A673 (cell line): ENCODE results near the gene UQCC3. TPM values are rescaled to one million over a fixed set of nuclear protein-coding genes. Genes with fewer than 3 reads are reported as not detected.
"Not testable (repeated sequence)": the region's sequence is repeated elsewhere in the genome, so short reads cannot be mapped to it uniquely, and the experiment has no call there.

Experiments
- BruUV-seq: library from RNA; stranded (reverse); fragments of 400-500 nt; replicated peaks from 2 replicates; lab custom pipeline; 2021; lab: Mats Ljungman, UMichigan
- CTCF ChIA-PET: fragments of 300-600 bp; sonication (Branson Sonifier 250); formaldehyde crosslinking; loops from one replicate; lab custom pipeline; 2022; ENCODE audit warnings: antibody characterized with exemption; lab: Charles Lee
- POLR2A ChIA-PET: fragments of 300-600 bp; sonication (Branson Sonifier 250); formaldehyde crosslinking; loops from one replicate; lab custom pipeline; 2022; ENCODE audit warnings: antibody characterized with exemption; ENCODE audit not compliant: low non-redundant PET; lab: Charles Lee
- DNase-seq: peaks from one replicate; pipeline ENCODE4 v3.0.0-alpha.2; 2015; ENCODE audit warnings: low spot score
- H3K27ac ChIP-seq: fragments of 200-600 bp; sonication (generic); 2 replicates; pipeline ENCODE4 v1.5.1; 2016; ENCODE audit warnings: mixed run types, low read depth, mild to moderate bottlenecking, mixed read lengths, antibody characterized with exemption, low read length; ENCODE audit not compliant: poor library complexity, severe bottlenecking
- H3K27me3 ChIP-seq: fragments of 200-600 bp; sonication (generic); replicated peaks from 2 replicates; pipeline ENCODE4 v1.6.1; 2017; ENCODE audit warnings: mixed run types, low read depth, mild to moderate bottlenecking, mixed read lengths, antibody characterized with exemption, low read length; ENCODE audit not compliant: insufficient read depth, poor library complexity
- H3K36me3 ChIP-seq: fragments of 200-600 bp; sonication (generic); 2 replicates; pipeline ENCODE4 v1.6.1; 2016; ENCODE audit warnings: mixed run types, mild to moderate bottlenecking, mixed read lengths, antibody characterized with exemption, low read length; ENCODE audit not compliant: insufficient read depth, poor library complexity, severe bottlenecking
- H3K4me1 ChIP-seq: fragments of 200-600 bp; sonication (generic); 2 replicates; pipeline ENCODE4 v1.6.1; 2017; ENCODE audit warnings: mixed run types, mild to moderate bottlenecking, mixed read lengths, antibody characterized with exemption, low read length; ENCODE audit not compliant: insufficient read depth, poor library complexity, severe bottlenecking
- H3K4me3 ChIP-seq: fragments of 200-600 bp; sonication (generic); 2 replicates; pipeline ENCODE4 v1.5.1; 2016; ENCODE audit warnings: low read depth, mixed run types, mild to moderate bottlenecking, mixed read lengths, low read length; ENCODE audit not compliant: poor library complexity, severe bottlenecking
- H3K9me3 ChIP-seq: fragments of 200-600 bp; sonication (generic); 2 replicates; pipeline ENCODE4 v1.6.1; 2016; ENCODE audit warnings: mixed run types, low read depth, mild to moderate bottlenecking, mixed read lengths, antibody characterized with exemption, low read length; ENCODE audit not compliant: poor library complexity, severe bottlenecking
- CTCF ChIP-seq: fragments of 300-800, 200-600 bp; sonication (generic); conservative IDR thresholded peaks from 2 replicates; pipeline ENCODE4 v1.5.1; 2017; ENCODE audit warnings: low read depth, mild to moderate bottlenecking, antibody characterized with exemption, low read length, moderate library complexity, mixed read lengths
- EZH2 ChIP-seq: fragments of 200-600 bp; sonication (generic); IDR thresholded peaks from 2 replicates; pipeline ENCODE4 v1.6.1; 2017; ENCODE audit warnings: borderline replicate concordance, low read depth, mild to moderate bottlenecking, mixed read lengths, antibody characterized with exemption, low read length; ENCODE audit not compliant: poor library complexity, severe bottlenecking
- intact Hi-C: fragments of 100-400 bp; cut with micrococcal nuclease; formaldehyde crosslinking; loops from one replicate; pipeline ENCODE4 v1.10.0; 2022; ENCODE audit not compliant: unreplicated experiment
- total RNA-seq: library from RNA; stranded (reverse); gene quantifications from 2 replicates; pipeline ENCODE4 v1.2.3, GENCODE V29; 2021

The UQCC3 gene
- total RNA-seq, 1 experiment from 2014 or later = 28.0 TPM

GRCh38 chr11:62671236-62671607 is 251 bp upstream of the UQCC3 start:
- Histone ChIP-seq H3K36me3 (peaks cover 43% of the 10 kb centered on the region), H3K4me3 (peak overlapping the region; percentile 85), H3K9me3 (no peaks in the 10 kb centered on the region), H3K27me3 (no peaks in the 10 kb centered on the region), H3K27ac (peak overlapping the region; percentile 90), H3K4me1 (peaks cover 30% of the 10 kb centered on the region)
- BruUV-seq = no TSS peak
- no peak for DNase-seq
- ChIA-PET CTCF (no interaction called here), POLR2A (interaction anchor here (0.6 to 0.7 kb wide), 2 partner anchors 10 to 203 kb away, joined by 3 to 4 read pairs; no protein-coding TSS in a partner anchor)
- TF ChIP-seq EZH2 (no peak), CTCF (no peak)
- intact Hi-C loops = no loop called here

GRCh38 chr11:62673196-62673525 is 1.7 kb downstream of the UQCC3 start:
- DNase-seq = no peak
- ChIA-PET CTCF (no interaction called here), POLR2A (interaction anchor here (0.6 kb wide), 2 partner anchors 44 to 211 kb away, joined by 4 to 6 read pairs; no protein-coding TSS in a partner anchor)
- H3K27me3 ChIP-seq = no peaks in the 10 kb centered on the region
- H3K9me3 ChIP-seq = no peaks in the 10 kb centered on the region
- peaks cover 39% of the 10 kb centered on the region for H3K36me3 ChIP-seq
- peaks cover 30% of the 10 kb centered on the region for H3K4me1 ChIP-seq
- no TSS peak for BruUV-seq
- H3K27ac ChIP-seq = peak overlapping the region; percentile 90
- TF ChIP-seq CTCF (no peak), EZH2 (no peak)
- intact Hi-C loops = no loop called here
- H3K4me3 ChIP-seq = peak overlapping the region; percentile 85

- H3K27ac ChIP-seq, BruUV-seq, H3K4me3 ChIP-seq, DNase-seq, H3K9me3 ChIP-seq, intact Hi-C loops, H3K27me3 ChIP-seq: not testable (repeated sequence)
- ChIA-PET CTCF (interaction anchor here (0.7 kb wide), 1 partner anchor 112 kb away, joined by 3 read pairs; the partner anchor contains the start of gene TMEM179B), POLR2A (interaction anchor here (0.6 kb wide), 1 partner anchor 122 kb away, joined by 3 read pairs; no protein-coding TSS in a partner anchor)
- Histone ChIP-seq H3K4me1 (peaks cover 38% of the 10 kb centered on the region), H3K36me3 (peaks cover 39% of the 10 kb centered on the region)
Measured at GRCh38 chr11:62675415-62675814, 3.9 kb downstream of the UQCC3 start.

- TF ChIP-seq EZH2 (no peak), CTCF (no peak)
- DNase-seq = no peak
- no peaks in the 10 kb centered on the region for H3K27me3 ChIP-seq
- H3K36me3 ChIP-seq = peaks cover 39% of the 10 kb centered on the region
- CTCF ChIA-PET = interaction anchor here (0.5 kb wide), 1 partner anchor 189 kb away, joined by 5 read pairs; no protein-coding TSS in a partner anchor
- no peaks in the 10 kb centered on the region for H3K9me3 ChIP-seq
- intact Hi-C loops = no loop called here
- POLR2A ChIA-PET = interaction anchor here (1.0 kb wide), 1 partner anchor 12 kb away, joined by 4 read pairs; the partner anchor contains the start of genes C11orf98 and CSKMT
- peaks cover 38% of the 10 kb centered on the region for H3K4me1 ChIP-seq
- no TSS peak for BruUV-seq
- peak overlapping the region; percentile 26 for H3K27ac ChIP-seq
- H3K4me3 ChIP-seq = no peak overlapping the region
Measured at GRCh38 chr11:62676698-62677097, 5.2 kb downstream of the UQCC3 start.
